ENCODE measurements around the gene CCDC201.
"Not testable (repeated sequence)": the region's sequence is repeated elsewhere in the genome, so short reads cannot be mapped to it uniquely, and the experiment has no call there.

DNA sequence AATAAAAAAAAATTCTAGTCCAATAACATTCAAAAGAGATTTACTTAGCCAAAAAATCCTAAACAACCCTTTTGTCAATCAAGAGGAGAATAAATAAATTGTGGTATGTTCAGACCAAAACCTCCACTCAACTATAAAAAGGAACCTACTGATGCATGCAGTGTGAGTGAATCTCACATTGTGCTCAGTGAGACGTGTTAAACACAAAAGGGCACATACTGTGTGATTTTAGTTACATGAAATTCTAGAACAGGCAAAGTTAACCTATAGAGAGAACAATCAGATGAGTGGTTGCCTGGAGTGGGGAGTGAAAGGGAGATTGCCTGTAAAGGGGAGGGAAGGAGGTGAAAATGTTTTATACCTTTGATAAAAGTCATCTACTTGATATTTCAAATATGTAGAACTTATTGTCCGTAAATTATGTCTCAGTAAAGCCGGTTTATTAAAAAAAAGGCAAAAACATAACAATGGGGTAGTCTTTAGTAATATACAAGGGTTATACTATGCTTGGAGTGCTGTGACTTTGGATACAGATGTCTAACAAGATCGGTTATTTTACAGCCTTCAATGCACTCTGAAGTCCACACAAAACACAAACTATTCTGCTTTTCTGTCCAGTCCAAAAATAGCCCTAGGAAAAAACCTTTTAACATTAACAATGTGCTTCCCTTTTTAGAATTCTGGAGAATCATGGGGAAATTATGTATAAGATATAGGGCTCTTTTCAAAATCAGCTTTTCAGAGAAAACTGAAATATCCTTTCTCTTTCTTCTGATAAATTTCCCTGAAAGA, 30.8 kb downstream of the CCDC201 start:
- not testable (repeated sequence) for TF ChIP-seq EP300 (IDR thresholded peaks at IDR 0.05); CEBPB (IDR thresholded peaks at IDR 0.05); POLR2A (IDR thresholded peaks at IDR 0.05; ENCODE audit: low read length); RNF2 (IDR thresholded peaks at IDR 0.05; ENCODE audit: borderline replicate concordance, low read depth); SMC3 (IDR thresholded peaks at IDR 0.05); USF2 (IDR thresholded peaks at IDR 0.05); HES2 (IDR thresholded peaks at IDR 0.05); JUN (IDR thresholded peaks at IDR 0.05); MYC (IDR thresholded peaks at IDR 0.05; ENCODE audit: borderline replicate concordance, low read length)
- TF ChIP-seq, protein P1, sequence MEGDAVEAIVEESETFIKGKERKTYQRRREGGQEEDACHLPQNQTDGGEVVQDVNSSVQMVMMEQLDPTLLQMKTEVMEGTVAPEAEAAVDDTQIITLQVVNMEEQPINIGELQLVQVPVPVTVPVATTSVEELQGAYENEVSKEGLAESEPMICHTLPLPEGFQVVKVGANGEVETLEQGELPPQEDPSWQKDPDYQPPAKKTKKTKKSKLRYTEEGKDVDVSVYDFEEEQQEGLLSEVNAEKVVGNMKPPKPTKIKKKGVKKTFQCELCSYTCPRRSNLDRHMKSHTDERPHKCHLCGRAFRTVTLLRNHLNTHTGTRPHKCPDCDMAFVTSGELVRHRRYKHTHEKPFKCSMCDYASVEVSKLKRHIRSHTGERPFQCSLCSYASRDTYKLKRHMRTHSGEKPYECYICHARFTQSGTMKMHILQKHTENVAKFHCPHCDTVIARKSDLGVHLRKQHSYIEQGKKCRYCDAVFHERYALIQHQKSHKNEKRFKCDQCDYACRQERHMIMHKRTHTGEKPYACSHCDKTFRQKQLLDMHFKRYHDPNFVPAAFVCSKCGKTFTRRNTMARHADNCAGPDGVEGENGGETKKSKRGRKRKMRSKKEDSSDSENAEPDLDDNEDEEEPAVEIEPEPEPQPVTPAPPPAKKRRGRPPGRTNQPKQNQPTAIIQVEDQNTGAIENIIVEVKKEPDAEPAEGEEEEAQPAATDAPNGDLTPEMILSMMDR (IDR thresholded peaks at IDR 0.05): not testable (repeated sequence)

Measured in A549 (cell line).